GM12874 (cell line): ENCODE data around the gene TBC1D1.

Source experiments
- TF ChIP-seq, protein P1 (sequence below): IDR thresholded peaks from 2 replicates; pipeline ENCODE4 v1.5.1; 2011; ENCODE audit warnings: low read depth, mild to moderate bottlenecking, control low read depth, low read length, moderate library complexity; ENCODE audit not compliant: insufficient read depth

The TBC1D1 gene

DNA sequence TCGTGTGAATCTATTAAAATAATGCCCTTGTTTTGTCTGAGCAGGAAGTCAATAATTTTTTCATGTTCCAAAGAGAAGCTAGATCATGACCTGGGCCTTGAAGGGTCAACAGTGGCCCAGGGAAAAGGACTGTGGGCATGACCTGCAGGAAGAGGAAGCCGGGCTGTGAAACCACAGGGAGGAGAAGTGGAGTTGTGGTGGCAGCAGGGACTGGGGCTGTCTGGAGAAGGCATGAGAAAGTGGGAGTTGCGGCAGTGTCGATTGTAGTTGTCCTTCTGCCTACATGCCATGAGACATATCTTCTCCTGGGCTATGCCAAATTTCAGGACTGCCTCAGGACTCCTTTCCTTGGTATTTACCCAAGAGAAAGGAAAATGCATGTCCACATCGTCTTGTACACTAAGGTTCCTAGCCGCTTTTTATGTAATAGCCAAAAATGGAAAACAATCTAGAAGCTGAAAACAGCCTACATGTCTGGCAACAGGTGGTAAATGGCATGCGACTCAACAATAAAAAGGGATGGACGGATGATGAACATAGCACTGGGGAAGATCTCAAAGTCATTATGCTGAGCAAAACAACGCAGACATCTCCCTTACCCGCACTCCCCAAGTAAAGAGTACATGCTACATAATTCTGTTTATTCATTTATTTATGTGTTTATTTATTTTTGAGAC lies 55.8 kb downstream of the TBC1D1 start:
- TF ChIP-seq, protein P1, sequence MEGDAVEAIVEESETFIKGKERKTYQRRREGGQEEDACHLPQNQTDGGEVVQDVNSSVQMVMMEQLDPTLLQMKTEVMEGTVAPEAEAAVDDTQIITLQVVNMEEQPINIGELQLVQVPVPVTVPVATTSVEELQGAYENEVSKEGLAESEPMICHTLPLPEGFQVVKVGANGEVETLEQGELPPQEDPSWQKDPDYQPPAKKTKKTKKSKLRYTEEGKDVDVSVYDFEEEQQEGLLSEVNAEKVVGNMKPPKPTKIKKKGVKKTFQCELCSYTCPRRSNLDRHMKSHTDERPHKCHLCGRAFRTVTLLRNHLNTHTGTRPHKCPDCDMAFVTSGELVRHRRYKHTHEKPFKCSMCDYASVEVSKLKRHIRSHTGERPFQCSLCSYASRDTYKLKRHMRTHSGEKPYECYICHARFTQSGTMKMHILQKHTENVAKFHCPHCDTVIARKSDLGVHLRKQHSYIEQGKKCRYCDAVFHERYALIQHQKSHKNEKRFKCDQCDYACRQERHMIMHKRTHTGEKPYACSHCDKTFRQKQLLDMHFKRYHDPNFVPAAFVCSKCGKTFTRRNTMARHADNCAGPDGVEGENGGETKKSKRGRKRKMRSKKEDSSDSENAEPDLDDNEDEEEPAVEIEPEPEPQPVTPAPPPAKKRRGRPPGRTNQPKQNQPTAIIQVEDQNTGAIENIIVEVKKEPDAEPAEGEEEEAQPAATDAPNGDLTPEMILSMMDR = no peak

DNA sequence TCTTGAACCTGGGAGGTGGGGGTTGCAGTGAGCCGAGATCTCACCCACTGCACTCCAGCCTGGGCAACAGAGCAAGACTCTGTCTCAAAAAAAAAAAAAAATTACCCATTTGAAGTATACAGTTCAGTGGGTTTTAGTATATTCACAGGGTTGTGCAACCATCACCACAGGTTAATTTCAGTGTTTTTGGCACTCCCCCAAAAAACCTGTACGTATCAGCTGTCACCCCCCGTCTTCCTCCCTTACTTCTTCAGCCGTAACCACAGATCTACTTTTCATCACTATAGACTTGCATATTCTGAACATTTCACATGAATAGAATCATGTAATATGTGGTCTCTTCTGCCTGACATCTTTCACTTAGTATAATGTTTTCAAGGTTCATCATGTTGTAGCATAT lies 57.7 kb downstream of the TBC1D1 start:
- TF ChIP-seq, protein P1 = no peak

DNA sequence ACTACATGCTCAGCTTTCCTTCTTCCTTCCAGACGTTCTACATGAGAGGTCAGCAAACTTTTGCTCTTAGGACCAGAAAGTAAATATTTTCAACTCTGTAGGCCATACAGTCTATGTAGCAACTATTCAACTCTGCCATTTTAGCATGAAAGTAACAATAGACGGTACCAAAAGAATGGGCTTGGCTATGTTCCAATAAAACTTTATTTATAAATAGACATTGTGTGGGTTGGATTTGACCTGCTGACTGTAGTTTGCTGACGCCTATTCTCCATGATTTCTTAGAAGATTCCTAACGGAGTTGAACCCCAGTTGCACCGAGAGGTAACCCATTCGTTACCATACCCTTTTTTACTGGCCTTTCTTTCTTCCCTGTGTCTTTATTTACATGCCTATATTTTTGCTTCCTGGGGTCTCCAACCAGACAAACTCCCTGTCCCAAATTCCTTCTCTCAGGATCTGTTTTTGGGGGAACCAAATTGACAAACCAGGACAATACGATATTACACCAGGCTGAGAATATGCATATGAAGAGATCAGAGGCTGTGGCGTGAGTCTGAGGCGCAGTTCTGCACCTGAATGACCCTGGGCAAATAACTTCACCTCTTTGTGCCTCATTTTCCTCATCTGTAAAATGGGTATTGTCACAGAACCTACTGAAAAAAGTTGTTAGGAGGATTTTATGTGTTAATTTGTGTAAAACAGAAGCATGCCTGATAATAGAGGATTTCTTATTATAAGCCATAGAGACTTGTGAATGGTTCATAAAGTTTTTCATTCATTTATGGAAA lies 58.9 kb downstream of the TBC1D1 start:
- TF ChIP-seq, protein P1 = no peak

DNA sequence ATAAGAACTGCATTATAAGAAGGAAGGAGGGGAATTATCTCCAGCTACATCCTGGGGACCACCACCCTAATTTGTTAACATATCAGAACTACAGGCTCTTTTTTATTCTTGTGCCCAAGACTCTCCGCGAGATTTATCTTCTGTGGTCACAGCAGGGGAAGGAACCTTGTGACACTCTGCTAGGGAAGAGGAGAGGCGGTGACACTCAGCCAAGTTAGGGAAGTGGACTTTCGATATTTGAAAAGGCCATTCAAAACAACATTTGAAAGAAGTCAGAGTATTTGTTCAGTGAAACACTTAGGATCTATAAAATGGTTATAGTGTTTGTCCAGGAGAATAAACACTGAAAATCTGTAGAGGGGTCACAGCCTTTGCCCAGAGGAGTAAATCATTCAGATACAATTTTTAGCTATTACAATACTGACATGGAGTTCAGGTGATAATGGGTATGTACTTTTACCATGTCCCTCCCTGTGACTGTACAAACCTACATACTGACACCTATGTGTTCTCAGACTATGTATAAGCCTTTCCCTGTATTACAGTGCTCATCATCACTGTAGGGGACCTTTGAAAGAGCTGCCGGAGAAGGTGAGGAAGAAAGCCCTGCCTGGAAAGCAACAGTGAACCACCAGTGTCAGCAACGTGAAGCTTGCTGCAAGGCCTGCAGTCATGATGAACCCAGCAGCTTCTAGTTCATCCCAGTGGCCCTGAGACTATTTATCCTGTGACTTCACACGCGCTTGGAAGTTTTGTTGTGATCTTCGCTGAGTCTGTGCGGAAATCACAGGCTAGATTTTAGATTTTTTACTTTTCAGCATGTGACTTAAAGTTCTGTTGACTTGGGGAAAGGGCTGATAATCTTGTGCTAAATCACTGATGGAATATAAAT lies 60.8 kb downstream of the TBC1D1 start:
- TF ChIP-seq, protein P1 = no peak

DNA sequence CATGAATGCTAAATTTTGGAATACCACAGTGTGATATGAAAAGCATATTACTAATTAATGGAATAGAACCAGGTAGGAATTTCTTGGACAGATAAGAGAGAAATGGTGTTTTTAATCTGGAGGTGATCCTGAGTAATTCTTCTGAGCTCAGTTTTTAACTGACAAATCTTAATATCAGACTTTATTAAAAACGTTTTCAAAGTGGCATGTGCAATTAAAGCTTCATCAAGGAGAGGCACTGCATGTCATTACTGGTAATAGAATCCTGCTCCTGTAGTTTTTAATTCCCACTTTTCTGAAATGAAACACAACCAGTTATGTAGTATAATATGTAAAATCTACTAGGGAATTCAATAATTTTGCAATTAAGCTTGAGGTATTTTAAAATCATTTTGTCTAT lies 62.3 kb downstream of the TBC1D1 start:
- TF ChIP-seq, protein P1 = no peak

DNA sequence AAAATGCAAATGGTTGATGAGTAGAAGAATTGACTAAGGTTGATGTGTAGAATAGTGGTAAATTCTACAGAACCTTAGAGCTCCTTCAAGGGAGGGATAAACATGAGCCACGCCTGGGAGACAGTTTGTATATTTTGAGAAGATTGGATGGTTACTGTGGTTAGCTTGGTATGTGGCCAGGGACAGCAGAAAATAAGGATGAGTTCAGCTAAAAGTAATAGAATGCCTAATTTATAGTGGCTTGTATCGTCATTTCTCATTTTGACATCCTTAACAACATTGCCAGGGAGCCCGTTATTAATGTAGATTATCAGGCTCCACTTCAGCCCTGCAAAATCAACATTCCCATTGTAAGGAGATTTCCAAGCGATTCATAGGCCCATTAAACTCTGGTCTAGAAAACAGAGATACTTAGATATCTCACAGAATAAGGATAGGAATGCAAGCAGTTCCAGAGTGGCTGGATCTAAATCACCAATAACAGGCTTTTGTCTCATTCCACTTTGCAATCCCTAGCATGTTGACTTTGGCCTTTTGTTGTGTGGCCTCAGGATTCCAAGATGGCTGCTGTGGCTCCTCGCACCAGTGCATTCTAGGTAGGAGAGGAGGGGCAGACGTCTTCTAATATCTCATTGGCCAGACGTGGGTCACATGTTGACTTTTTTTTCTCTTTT lies 62.9 kb downstream of the TBC1D1 start:
- TF ChIP-seq, protein P1 = no peak

DNA sequence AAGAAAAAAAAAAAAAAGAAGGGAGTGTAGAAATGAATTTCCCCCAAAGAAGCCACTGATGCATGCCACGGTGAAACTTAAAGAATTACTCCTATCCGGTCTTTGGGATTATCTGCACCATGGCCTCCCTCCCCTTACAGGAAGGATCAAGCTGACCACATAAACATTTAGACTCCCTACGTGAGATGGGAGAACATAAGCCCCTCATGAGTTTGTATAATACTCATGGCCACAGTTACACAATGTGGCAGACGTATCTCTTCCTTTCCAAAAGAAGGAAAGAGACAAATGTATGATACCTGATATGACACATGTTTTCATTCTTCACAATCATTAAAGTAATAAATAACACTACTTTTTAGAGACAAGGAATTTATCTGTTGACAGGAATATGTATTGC lies 66.1 kb downstream of the TBC1D1 start:
- TF ChIP-seq, protein P1 = no peak
